GM18867 (cell line): ENCODE data around the gene NDUFB10.
A peak's percentile ranks its signal among the peaks of the same experiment; 100 is the strongest.
"Not testable (repeated sequence)": the region's sequence is repeated elsewhere in the genome, so short reads cannot be mapped to it uniquely, and the experiment has no call there.

Experiments
- ATAC-seq: cut with Tn5 transposase; IDR thresholded peaks from one replicate; pipeline ENCODE4 v1.9.1; 2021; ENCODE audit warnings: mild to moderate bottlenecking, moderate library complexity; ENCODE audit not compliant: unreplicated experiment

Gene NDUFB10

DNA sequence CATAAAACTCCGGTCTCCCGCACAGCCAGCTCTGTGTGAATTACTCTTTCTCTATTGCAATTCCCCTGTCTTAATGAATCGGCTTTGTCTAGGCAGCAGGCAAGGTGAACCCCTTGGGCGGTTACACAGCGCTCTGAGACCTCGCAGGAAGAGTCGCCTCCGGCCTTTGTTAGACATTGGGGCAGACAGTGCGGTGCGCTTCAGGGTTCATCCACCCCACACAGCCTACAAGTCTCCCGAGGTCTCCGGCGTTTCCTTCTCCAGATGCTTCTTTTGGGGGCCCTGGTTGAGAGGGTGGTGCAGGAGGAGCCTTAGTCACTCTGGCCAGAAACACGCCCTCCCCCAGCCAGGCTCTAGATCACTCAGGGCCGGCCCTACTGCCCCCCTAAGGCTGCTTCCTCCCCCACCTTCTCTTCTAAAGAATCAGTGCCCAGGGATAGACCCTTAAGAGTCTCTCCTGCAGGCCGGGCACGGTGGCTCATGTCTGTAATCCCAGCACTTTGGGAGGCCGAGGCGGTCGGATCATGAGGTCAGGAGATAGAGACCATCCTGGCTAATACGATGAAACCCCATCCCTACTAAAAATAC is 14.6 kb upstream of the NDUFB10 start:
- ATAC-seq = no peak

DNA sequence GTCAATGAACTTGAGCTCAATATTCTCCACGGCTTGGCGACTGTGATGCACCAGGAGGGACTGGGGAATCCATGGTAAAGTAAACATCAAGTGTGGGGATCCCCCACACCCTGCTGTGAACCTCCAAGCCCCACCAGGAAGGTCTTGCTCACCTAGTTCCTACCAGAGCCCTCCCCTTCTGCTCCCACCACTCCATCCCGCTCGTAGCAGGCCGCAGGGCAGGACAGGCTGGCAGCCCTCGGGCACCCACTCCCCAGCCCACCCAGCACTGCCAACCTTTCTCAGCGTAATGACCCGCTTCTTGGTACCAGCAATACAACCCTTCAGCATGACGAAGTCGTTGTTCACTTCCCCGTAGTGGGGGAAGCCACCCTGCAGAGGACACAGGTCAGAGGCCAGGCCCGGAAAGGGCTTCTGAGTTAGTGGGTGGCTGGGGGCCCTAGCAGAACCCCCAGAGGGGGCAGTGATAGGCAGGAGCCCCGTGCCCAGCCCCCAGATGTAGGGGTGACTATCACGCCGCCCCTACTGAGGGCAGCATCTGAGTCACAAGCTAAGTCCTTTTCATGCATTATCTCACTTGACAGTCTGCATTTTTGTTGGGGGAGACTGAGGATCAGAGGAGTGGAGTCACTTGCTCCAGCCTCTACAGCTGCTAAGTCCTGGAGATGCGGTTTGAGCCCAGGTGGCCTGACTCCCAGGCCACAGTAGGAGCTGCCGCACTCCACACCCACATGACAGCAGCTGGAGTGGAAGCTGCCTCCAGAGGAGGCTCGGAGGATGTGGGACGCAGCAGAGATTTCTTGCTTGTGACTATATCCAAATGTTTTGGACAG is 13.6 kb upstream of the NDUFB10 start:
- ATAC-seq = no peak

DNA sequence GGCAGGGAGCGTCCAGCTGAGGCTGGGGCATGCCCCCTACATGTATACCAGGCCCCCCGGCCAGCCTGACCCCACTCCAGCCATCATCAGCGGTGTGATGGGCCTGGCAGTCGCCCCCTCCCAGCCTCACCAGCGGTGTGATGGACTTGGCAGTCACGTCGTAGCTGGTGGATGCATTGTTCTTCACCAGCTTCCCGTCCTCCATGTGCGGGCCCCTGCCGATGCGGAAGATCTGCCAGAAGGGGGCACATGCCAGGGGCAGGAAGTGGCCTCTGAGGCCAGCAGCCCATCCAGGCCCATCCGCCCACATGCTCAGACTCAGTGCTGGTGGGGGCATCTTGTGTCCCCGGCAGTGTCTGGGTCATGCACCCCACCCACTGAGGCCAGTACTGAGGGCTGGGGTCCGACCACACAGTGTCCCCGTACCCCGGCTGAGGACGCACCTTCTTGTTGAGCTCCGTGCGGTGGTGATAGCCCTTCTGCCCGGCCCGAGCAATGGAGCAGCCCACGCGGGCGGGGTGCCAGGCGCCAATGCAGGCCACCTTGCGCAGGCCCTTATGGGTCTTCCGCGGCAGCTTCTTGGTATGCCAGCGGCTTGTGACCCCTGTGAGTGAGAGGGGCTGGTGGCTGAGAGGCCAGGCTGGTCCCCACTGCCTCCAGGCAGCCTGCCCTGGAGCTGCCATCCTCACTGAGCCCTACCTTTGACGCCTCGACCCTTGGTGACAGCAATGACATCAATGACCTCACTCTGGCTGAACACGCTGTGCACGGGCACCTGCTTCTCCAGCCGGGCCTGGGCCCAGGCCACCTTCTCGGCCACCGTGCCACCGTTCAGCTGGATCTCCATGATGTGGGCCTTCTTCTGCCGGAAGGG is 12.6 kb upstream of the NDUFB10 start:
- ATAC-seq = no peak

GRCh38 chr16:1947369-1947670 is 12.0 kb upstream of the NDUFB10 start:
- ATAC-seq = no peak

GRCh38 chr16:1949507-1949906 is 9.8 kb upstream of the NDUFB10 start:
- ATAC-seq = no peak

DNA sequence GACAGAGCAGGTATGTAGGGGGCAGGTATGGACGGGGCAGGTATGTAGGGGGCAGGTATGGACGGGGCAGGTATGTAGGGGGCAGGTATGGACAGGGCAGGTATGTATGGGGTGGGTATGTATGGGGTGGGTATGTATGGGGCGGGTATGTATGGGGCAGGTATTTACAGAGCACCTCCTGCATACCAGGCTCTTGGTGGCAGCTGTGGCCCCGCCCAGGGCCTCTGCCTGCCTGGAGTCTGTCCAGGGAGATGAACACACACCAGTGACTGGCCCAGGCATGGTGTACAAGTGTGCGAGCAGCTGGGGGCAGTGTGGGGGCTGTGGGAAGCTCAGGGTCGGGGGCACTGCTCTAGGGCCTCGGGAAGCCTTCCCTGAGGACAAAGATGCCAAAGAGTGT is 9.3 kb upstream of the NDUFB10 start:
- no peak for ATAC-seq

- ATAC-seq = no peak
Measured at GRCh38 chr16:1950559-1950958, 8.8 kb upstream of the NDUFB10 start.

GRCh38 chr16:1953734-1954133 is 5.6 kb upstream of the NDUFB10 start:
- no peak for ATAC-seq

- not testable (repeated sequence) for ATAC-seq
Measured at GRCh38 chr16:1957434-1958142, 1.8 kb upstream of the NDUFB10 start.

DNA sequence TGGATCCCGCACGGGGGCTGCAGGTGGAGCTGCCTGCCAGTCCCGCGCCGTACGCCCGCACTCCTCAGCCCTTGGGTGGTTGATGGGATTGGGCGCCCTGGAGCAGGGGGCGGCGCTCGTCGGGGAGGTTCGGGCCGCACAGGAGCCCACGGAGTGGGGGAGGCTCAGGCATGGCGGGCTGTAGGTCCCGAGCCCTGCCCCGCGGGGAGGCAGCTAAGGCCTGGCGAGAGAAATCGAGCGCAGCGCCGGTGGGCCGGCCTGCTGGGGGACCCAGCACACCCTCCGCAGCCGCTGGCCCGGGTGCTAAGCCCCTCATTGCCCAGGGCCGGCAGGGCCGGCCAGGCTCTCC is 1.2 kb upstream of the NDUFB10 start:
- ATAC-seq = not testable (repeated sequence)

- ATAC-seq = no peak
Measured at GRCh38 chr16:1958715-1959268, 546 bp upstream of the NDUFB10 start.

DNA sequence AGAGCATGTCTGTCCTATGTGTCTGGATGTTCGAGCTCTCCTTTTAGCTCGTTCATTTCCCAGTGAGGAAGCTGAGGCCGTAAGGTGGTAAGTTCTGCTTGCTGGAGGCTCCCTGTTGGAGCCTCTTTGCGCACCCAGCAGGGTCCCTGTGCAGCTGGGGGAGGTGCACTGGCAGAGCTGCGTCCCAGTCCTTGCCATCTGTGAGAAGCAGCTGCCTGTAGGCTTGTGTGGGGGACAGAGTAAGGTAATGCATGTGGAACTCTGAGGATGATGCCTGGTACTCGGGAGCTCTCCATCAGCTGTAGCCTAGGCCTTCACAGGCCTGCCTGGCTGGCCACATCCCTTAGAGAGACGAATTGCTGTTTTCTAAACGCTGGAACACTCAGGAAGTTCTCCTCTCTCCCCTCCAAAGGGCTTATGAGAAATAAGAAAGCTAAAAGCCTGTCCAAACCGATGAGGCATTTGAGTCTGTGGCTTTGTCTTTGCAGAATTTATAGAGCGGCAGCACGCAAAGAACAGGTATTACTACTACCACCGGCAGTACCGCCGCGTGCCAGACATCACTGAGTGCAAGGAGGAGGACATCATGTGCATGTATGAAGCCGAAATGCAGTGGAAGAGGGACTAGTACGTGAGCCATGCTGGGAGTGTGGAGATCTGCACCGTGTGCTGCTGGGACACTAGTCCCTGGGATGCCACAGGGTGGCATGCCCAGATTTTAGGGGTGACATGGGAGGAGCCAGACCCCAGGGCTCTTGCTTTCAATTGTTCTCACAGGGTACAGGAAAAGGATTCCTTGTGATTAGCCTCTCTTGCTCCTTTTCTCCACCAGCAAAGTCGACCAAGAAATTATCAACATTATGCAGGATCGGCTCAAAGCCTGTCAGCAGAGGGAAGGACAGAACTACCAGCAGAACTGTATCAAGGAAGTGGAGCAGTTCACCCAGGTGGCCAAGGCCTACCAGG is 1.6 kb downstream of the NDUFB10 start:
- ATAC-seq = no peak

- ATAC-seq = no peak
Measured at GRCh38 chr16:1961651-1962067, 2.3 kb downstream of the NDUFB10 start.

- not testable (repeated sequence) for ATAC-seq
Measured at GRCh38 chr16:1962161-1963153, 3.1 kb downstream of the NDUFB10 start.

DNA sequence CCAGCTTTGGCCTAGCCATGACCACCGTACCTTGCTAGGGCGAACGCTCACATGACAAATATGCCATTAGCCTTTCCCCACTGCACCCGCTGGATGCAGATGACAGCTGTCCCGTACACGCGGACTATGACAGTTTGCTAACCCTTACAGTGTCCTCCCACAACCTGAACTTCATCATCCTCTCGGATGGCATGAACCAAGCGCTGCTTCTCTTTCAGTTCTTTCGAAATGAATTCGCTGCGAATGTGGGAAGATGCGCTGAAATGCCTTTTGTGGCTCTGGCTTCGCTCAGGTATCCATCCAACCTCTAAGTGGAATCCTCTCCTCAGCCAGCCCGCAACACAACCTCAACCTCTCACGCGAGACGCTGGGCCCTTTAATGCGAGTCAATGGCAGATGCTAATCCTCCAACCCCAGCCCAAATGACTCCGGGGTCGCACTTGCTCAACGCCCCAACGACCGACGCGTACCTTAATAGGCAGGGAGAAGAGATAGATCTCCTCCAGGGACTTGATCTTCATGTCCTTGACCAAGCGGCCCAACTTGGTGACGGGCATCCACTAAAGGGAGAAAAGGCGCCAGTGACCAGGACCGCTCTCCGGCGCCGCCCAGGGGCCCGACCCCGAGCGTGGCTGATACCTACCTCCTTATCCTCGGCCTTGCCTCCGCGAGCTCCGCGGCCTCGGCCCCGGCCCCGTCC is 4.6 kb downstream of the NDUFB10 start:
- peak; percentile 4 for ATAC-seq

- ATAC-seq = peak; percentile 83
Measured at GRCh38 chr16:1964506-1965395, 5.4 kb downstream of the NDUFB10 start, which contains the start of gene RPS2. TSS of gene RPS2 (minus strand) at chr16:1964826. CDS start at chr16:1964625, 201 bp downstream.
